GM18526 (cell line): ENCODE data around the gene DPYD.

Source experiments
- POLR2A ChIP-seq: IDR thresholded peaks from 3 replicates; pipeline ENCODE4 v1.6.1; 2011; ENCODE audit not compliant: insufficient read length; ENCODE audit errors: extremely low read depth

Gene DPYD

DNA sequence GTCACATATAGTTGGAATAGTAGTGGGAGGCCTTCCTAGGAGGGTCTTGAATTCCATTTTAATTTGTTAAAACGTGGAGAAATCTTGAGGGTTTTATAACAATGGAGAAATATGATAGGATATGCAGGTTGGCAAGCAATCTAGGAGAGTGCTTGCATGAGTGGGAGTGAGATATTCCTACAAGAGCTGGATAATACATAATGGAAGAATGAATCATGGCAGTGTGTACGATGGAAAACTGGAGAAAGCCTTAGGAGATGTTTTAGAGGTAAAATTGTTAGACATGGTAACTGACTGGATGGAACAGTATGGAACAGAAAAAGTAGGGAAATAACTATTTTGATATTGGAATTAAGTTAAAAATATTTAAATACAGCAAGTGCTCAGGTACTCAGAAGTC lies 846.9 kb downstream of the DPYD start:
- no peak for TF ChIP-seq POLR2A

DNA sequence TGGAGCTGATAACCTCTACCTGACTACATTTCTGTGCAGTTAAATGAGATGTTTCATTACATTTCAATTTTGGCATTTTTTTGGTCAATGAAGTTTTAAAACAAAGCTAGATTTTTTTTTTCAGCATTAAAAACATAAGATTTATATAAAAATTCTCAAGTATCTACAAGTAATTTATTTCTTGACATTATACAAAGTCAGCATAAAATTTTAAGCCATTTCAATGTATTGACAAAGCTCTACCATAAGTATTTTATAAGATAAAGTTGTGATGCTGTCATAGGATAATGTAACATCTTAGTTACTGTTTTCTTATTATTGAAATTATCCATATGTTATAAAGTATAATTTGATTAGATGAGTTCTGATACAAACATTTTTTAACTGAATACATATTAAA lies 847.7 kb downstream of the DPYD start:
- TF ChIP-seq POLR2A = no peak

DNA sequence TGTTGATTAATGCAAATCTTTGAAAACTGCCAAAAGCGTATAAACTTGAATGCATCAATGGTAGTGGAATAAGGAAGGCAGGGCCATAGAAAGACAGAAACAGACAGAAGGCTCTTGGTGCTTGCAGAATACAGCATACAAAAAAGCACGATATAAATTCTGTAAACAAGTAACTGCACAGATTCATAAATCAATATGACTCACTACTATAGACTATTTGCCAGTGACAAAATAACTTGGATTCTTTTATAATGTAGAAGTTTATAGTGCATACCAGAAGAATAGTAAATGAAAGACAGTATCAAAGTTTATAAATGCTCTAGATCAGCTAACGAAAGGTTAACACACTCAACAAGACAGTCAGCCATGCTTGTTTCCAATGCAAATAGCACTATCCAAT lies 849.7 kb downstream of the DPYD start:
- TF ChIP-seq POLR2A = no peak

- no peak for TF ChIP-seq POLR2A
Observed at GRCh38 chr1:97070376-97070775, 850.5 kb downstream of the DPYD start.

- TF ChIP-seq POLR2A = no peak
Observed at GRCh38 chr1:97069312-97069711, 851.5 kb downstream of the DPYD start.

GRCh38 chr1:97066860-97067259 lies 854.0 kb downstream of the DPYD start:
- TF ChIP-seq POLR2A = no peak

- TF ChIP-seq POLR2A = no peak
Observed at GRCh38 chr1:97063532-97063931, 857.3 kb downstream of the DPYD start.

GRCh38 chr1:97061604-97062003 lies 859.2 kb downstream of the DPYD start:
- no peak for TF ChIP-seq POLR2A

- no peak for TF ChIP-seq POLR2A
Observed at GRCh38 chr1:97056386-97056785, 864.4 kb downstream of the DPYD start.

GRCh38 chr1:97053268-97053667 lies 867.6 kb downstream of the DPYD start:
- TF ChIP-seq POLR2A = no peak

GRCh38 chr1:97051823-97052222 lies 869.0 kb downstream of the DPYD start:
- no peak for TF ChIP-seq POLR2A

- TF ChIP-seq POLR2A = no peak
Observed at GRCh38 chr1:97050506-97050905, 870.3 kb downstream of the DPYD start.

DNA sequence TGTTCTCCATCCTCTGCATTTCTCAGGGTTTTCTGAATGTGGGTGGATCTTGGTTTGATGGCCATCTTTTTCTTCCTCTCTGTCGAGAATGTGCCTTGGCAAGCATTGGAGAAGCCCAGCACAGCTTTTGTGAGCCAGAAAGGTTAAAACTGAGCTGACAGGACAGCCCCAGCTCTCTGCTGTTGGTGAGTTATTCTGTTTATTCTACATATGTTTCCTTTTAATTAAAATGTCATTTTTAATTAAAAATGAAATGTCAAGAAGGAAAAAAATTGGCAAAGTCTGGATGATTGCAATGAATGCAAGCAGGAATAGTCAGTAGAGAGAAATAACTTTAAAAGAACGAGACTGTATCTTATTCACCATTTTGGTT lies 873.4 kb downstream of the DPYD start:
- TF ChIP-seq POLR2A = no peak

DNA sequence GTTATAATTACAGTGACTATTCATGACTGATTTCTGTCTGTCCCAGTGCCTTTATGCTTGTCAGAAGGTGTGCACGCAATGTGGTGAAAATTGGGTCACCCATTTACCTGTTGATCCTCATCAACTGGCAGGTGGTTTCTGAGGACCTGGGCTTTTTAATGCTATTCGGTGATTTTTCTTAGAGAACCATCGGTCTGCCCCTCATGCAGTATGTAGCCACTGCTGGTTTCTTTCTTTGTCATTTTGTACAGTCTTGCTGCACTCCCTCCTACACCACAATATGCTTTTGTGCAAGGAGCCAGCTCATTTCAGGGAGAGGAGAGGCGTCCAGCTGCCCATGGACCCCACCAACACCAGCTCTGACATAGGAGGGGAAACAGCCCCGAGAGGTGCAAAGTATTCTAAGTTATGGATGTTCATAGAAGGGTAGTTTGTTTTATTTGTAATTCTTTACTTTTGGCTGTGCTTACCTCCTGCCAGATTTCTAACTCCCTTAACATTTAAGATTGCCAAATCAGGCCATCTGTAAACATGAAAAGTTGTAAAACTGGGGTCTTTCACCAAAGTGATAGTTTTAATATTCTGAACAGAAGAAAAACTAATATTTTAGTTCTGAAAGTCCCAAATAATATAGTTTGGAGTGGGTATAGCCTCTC lies 873.9 kb downstream of the DPYD start:
- no peak for TF ChIP-seq POLR2A

- TF ChIP-seq POLR2A = no peak
Observed at GRCh38 chr1:97044159-97044760, 876.6 kb downstream of the DPYD start.

DNA sequence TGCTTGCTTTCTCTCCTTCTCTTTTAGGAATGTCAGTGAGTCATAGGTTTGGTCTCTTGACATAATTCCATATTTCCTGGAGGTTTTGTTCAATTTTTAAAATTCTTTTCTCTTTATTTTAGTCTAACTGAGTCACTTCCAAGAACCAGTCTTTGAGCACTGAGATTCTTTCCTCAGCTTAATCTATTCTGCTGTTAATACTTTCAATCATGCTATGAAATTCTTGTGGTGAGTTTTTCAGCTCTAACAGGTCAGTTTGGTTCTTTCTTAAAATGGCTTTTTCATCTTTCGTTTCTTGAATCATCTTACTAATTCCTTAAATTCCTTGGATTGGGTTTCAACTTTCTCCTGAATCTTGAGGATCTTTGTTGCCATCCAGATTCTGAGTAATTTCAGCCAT lies 878.3 kb downstream of the DPYD start:
- TF ChIP-seq POLR2A = no peak

DNA sequence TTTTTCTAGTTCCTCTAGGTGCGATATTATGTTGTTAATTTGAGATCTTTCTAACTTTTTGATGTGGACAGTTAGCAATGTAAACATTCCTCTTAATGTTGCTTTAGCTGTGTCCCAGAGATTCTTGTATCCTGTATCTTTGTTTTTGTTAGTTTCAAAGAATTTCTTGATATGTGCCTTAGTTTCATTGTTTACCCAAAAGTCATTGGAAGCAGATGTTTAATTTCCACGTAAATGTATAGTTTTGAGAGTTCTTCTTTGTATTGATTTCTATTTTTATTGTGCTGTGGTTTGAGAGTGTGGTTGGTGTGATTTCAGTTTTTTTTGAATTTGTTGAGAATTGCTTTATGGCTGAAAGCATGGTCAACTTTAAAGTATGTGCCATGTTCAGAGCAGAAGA lies 879.8 kb downstream of the DPYD start:
- no peak for TF ChIP-seq POLR2A
